ENCODE data around the gene SLC43A2. TPM values are rescaled to one million over a fixed set of nuclear protein-coding genes. Genes with fewer than 3 reads are reported as not detected.
A peak's percentile ranks its signal among the peaks of the same experiment; 100 is the strongest.

SLC43A2 gene
- total and polyA plus RNA-seq, 10 donors = 12.6 to 84.6 (median 61.2) TPM

GRCh38 chr17:1584167-1584566 is 44.5 kb downstream of the SLC43A2 start:
- H3K4me3 ChIP-seq = no peak overlapping the region
- peaks cover 0 to 60% (median 11%) of the 10 kb centered on the region in 6 donors for H3K4me1 ChIP-seq
- 91 to 97% (median 93%) methylated on average over 13 to 14 of the region's 14 CpGs for WGBS, 5 donors
- H3K27me3 ChIP-seq (replicated peaks in 1 of 7) = no peaks in the 10 kb centered on the region
- peak overlapping the region in 4 of 8 donors; percentile 14 to 46 (median 26) for H3K27ac ChIP-seq
- TF ChIP-seq POLR2A (IDR thresholded peaks at IDR 0.05) (no peak), CTCF (IDR thresholded peaks at IDR 0.05 in 8 of 11, conservative IDR thresholded peaks at IDR 0.05 in 3 of 11) (no peak), POLR2AphosphoS5 (IDR thresholded peaks at IDR 0.05) (no peak)
- peaks cover 0 to 99% (median 42%) of the 10 kb centered on the region in 6 donors for H3K36me3 ChIP-seq
- intact Hi-C loops (cut with DNase I; ENCODE audit: low total_unique reads) = no loop called here
- DNase-seq = no peak
- H3K9me3 ChIP-seq = no peaks in the 10 kb centered on the region

GRCh38 chr17:1583556-1583955 is 45.1 kb downstream of the SLC43A2 start:
- 50 to 62% (median 55%) methylated on average over 6 of the region's 6 CpGs for WGBS, 5 donors
- H3K9me3 ChIP-seq = no peaks in the 10 kb centered on the region
- no peaks in the 10 kb centered on the region for H3K27me3 ChIP-seq (replicated peaks in 1 of 7)
- no peak for DNase-seq
- peaks cover 0 to 93% (median 40%) of the 10 kb centered on the region in 6 donors for H3K36me3 ChIP-seq
- TF ChIP-seq POLR2AphosphoS5 (IDR thresholded peaks at IDR 0.05) = peak in 1 of 3 donors; percentile 31
- no peak for TF ChIP-seq CTCF (IDR thresholded peaks at IDR 0.05 in 8 of 11, conservative IDR thresholded peaks at IDR 0.05 in 3 of 11)
- no peak for TF ChIP-seq POLR2A (IDR thresholded peaks at IDR 0.05)
- H3K27ac ChIP-seq = peak overlapping the region in 4 of 8 donors; percentile 14 to 46 (median 26)
- H3K4me1 ChIP-seq = peaks cover 0 to 56% (median 10%) of the 10 kb centered on the region in 6 donors
- intact Hi-C loops (cut with DNase I; ENCODE audit: low total_unique reads) = no loop called here
- H3K4me3 ChIP-seq = no peak overlapping the region

- H3K27ac ChIP-seq = peak overlapping the region in 1 of 8 donors; percentile 35
- TF ChIP-seq POLR2AphosphoS5 (IDR thresholded peaks at IDR 0.05) = no peak
- TF ChIP-seq CTCF (IDR thresholded peaks at IDR 0.05 in 8 of 11, conservative IDR thresholded peaks at IDR 0.05 in 3 of 11) = no peak
- no peak for TF ChIP-seq POLR2A (IDR thresholded peaks at IDR 0.05)
- H3K4me3 ChIP-seq = no peak overlapping the region
- intact Hi-C loops (cut with DNase I; ENCODE audit: low total_unique reads) = no loop called here
- H3K36me3 ChIP-seq = peaks cover 0 to 81% (median 38%) of the 10 kb centered on the region in 6 donors
- DNase-seq = no peak
- H3K9me3 ChIP-seq = no peaks in the 10 kb centered on the region
- H3K27me3 ChIP-seq (replicated peaks in 1 of 7) = no peaks in the 10 kb centered on the region
- 67 to 91% (median 79%) methylated on average over 10 of the region's 10 CpGs for WGBS, 5 donors
- H3K4me1 ChIP-seq = peaks cover 7 to 56% (median 19%) of the 10 kb centered on the region in 6 donors
Observed at GRCh38 chr17:1582374-1582773, 46.3 kb downstream of the SLC43A2 start.

GRCh38 chr17:1580979-1581676 is 47.5 kb downstream of the SLC43A2 start:
- Histone ChIP-seq H3K4me1 (peaks cover 19 to 56% (median 29%) of the 10 kb centered on the region in 6 donors), H3K27me3 (replicated peaks in 1 of 7) (no peaks in the 10 kb centered on the region), H3K9me3 (no peaks in the 10 kb centered on the region), H3K4me3 (no peak overlapping the region), H3K27ac (peak overlapping the region in 2 of 8 donors; percentile 21 to 35), H3K36me3 (peaks cover 0 to 69% (median 32%) of the 10 kb centered on the region in 6 donors)
- no peak for DNase-seq
- 74 to 91% (median 83%) methylated on average over 18 to 19 of the region's 19 CpGs for WGBS, 5 donors
- TF ChIP-seq POLR2A (IDR thresholded peaks at IDR 0.05) (no peak), POLR2AphosphoS5 (IDR thresholded peaks at IDR 0.05) (peak in 1 of 3 donors; percentile 40)
- intact Hi-C loops (cut with DNase I; ENCODE audit: low total_unique reads) = no loop called here

All from spleen (tissue), 11 donors.